GM10266 (cell line): ENCODE measurements around the gene UQCC5.

ENCODE experiments used
- DNase-seq: peaks from one replicate; pipeline ENCODE4 v3.0.0; 2012; ENCODE audit errors: extremely low spot score
- TF ChIP-seq, protein P1 (sequence below): IDR thresholded peaks from 2 replicates; pipeline ENCODE4 v1.5.1; 2012; ENCODE audit warnings: mild to moderate bottlenecking, low read depth; ENCODE audit not compliant: control insufficient read depth, insufficient read depth; ENCODE audit errors: missing control alignments

UQCC5 gene

DNA sequence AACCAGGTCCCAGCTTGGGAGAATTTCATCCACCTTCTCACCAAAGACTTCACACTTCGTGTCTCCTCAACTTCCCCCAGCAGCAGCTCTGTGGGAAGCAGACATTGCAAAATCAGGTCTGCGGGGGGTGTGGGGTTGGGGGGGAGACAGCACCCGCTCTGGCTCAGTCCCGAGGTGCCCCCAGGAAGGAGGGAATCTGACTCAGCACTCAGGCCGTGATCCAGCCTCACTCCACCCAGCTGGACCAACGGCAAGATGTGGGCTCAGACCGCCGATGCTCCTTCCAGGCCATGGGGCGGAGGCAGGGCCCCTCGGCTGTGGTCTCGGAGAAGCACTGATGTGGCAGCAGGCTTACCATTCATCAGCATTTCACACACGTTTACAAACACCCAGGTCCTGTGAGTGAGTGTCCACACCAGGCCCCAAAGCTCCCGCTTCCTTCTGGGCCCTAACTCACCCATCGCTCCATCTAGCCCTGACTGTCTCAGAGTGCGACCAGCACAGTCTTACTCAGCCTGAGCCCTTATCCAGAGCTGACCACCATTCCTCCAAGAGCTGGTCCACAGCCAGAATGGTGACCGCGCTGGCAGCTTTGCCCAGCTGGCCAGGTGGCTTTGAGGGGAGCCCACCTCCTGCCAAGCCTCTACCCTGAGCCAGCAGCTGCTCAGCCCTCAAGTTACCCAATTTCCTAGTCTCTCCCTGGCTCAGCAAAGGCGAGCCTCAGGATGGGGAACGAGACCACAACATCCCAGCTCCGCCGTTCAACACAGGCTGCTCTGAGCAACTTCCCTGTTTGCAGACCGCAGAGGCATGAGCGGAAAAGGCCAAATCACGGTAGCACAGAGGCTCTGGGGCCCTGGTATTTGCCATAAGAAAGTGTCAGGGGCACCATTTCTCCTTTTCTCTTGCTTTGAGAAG is 38.0 kb upstream of the UQCC5 start:
- no peak for DNase-seq
- TF ChIP-seq, protein P1, sequence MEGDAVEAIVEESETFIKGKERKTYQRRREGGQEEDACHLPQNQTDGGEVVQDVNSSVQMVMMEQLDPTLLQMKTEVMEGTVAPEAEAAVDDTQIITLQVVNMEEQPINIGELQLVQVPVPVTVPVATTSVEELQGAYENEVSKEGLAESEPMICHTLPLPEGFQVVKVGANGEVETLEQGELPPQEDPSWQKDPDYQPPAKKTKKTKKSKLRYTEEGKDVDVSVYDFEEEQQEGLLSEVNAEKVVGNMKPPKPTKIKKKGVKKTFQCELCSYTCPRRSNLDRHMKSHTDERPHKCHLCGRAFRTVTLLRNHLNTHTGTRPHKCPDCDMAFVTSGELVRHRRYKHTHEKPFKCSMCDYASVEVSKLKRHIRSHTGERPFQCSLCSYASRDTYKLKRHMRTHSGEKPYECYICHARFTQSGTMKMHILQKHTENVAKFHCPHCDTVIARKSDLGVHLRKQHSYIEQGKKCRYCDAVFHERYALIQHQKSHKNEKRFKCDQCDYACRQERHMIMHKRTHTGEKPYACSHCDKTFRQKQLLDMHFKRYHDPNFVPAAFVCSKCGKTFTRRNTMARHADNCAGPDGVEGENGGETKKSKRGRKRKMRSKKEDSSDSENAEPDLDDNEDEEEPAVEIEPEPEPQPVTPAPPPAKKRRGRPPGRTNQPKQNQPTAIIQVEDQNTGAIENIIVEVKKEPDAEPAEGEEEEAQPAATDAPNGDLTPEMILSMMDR, result no peak

DNA sequence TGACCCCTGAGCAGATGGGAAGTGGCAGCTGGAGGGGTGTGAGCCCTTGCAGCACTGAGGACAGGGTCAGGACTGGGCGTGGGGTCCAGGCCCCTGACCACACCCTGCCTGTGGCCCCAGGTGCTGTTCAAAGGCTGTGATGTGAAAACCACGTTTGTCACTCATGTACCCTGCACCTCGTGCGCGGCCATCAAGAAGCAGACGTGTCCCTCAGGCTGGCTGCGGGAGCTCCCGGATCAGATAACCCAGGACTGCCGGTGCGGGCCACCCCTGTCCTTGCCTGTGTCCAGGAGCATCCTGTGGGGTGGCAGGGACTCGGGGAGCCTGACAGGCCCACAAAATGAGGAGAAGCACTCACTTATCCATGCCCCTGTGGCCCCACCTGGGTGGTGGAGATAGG is 35.4 kb upstream of the UQCC5 start:
- DNase-seq, result no peak
- TF ChIP-seq, protein P1, result no peak

DNA sequence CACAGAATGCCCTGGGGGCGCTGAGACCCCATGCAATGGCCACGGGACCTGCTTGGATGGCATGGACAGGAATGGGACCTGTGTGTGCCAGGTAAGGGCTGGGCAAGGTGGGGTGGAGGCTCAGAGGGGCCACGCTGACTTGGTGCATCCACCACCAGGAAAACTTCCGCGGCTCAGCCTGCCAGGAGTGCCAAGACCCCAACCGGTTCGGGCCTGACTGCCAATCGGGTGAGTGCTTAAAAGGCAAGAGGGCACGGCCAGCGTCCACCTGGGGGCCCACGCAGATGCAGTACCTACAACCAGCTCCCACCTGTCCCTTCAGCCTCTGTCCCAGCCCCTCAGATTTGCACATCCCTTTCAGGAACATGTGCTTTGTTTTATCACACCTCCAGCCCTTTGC is 34.4 kb upstream of the UQCC5 start:
- DNase-seq, result no peak
- TF ChIP-seq, protein P1, result no peak

DNA sequence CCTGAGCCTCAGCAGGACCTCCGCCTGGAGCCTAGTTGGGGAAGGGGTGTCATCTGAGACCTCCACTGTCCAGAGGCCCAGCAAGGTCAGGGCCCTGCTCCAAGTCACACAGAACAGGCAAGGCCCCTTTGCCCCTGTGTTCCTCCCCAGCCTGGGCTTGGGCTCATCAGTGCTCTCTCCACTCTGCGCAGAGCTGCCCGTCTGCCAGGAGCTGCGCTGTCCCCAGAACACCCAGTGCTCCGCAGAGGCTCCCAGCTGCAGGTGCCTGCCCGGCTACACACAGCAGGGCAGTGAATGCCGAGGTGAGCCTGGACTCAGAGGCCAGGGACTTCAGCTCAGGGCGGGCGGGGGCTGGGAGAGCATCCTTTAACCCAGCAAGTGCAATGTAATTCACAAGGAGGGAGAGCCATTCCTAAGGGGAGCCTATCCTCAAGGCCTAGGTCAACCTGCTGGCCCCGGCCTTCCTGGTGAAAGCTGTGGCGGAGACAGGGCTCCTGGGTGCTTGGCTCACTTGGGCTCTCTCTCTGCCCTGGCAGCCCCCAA is 33.5 kb upstream of the UQCC5 start:
- TF ChIP-seq, protein P1, result no peak
- no peak for DNase-seq

DNA sequence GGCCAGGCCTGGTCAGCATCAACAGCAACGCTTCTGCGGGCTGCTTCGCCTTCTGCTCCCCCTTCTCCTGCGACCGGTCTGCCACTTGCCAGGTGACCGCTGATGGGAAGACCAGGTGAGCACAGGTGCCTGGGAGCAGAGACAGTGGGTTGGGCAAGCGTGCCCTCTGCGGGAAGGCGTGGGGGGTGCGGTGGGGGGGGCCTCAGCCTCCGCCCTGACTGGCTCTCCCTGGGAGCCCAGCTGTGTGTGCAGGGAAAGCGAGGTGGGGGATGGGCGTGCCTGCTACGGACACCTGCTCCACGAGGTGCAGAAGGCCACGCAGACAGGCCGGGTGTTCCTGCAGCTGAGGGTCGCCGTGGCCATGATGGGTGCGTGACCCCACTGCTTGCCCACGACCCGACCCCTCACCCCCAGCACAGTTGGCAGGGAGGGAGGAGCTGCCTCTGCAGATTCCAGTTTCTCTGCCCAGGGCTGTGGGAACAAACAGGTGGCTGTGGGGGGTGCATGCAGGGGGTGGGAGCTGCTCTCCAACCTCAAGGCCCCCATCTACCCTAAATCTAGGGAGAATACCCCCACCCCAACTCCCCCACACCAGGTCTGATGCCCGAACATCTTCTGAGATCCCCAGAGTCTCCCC is 32.5 kb upstream of the UQCC5 start:
- TF ChIP-seq, protein P1, result no peak
- DNase-seq, result no peak

DNA sequence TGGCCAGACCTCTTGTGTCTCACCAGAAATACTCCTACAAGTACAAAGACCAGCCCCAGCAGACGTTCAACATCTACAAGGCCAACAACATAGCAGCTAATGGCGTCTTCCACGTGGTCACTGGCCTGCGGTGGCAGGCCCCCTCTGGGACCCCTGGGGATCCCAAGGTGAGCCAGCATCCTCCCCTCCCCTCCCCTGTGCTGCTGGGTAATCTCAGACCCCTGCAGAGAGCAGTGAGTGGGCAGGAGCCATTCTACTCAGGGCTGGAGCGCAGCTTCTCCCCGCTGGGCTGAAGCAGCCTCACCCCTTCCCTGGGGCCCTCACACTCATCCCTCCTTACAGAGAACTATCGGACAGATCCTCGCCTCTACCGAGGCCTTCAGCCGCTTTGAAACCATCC is 31.4 kb upstream of the UQCC5 start:
- DNase-seq, result no peak
- TF ChIP-seq, protein P1, result no peak
